HG03280 (cell line): Measurements from ENCODE around the gene CASD1.

ENCODE experiments used
- ATAC-seq: cut with Tn5 transposase; IDR thresholded peaks from one replicate; pipeline ENCODE4 v1.9.1; 2021; ENCODE audit warnings: mild to moderate bottlenecking, moderate library complexity; ENCODE audit not compliant: unreplicated experiment

The CASD1 gene

GRCh38 chr7:94509264-94509886 is at the start of gene CASD1:
CASD1 (plus strand) TSS chr7:94509809; CDS start chr7:94510085, 276 bp downstream.
- ATAC-seq = peak; percentile 59

- no peak for ATAC-seq
These were observed 43.1 kb upstream of the CASD1 start for GRCh38 chr7:94466516-94466915.

GRCh38 chr7:94471604-94472003 is 38.0 kb upstream of the CASD1 start:
- ATAC-seq = no peak

- ATAC-seq = no peak
These were observed 37.0 kb upstream of the CASD1 start for GRCh38 chr7:94472608-94473007.

GRCh38 chr7:94476251-94476840 is 33.3 kb upstream of the CASD1 start:
- no peak for ATAC-seq

GRCh38 chr7:94477878-94478277 is 31.7 kb upstream of the CASD1 start:
- ATAC-seq = no peak

GRCh38 chr7:94478648-94479214 is 30.9 kb upstream of the CASD1 start:
- ATAC-seq = no peak

GRCh38 chr7:94481279-94481678 is 28.3 kb upstream of the CASD1 start:
- ATAC-seq = no peak

GRCh38 chr7:94482796-94483195 is 26.8 kb upstream of the CASD1 start:
- no peak for ATAC-seq

GRCh38 chr7:94483843-94484242 is 25.8 kb upstream of the CASD1 start:
- ATAC-seq = no peak

GRCh38 chr7:94486216-94486615 is 23.4 kb upstream of the CASD1 start:
- ATAC-seq = no peak

GRCh38 chr7:94491410-94491809 is 18.2 kb upstream of the CASD1 start:
- no peak for ATAC-seq

GRCh38 chr7:94492601-94493000 is 17.0 kb upstream of the CASD1 start:
- peak; percentile 98 for ATAC-seq

GRCh38 chr7:94497874-94498670 is 11.5 kb upstream of the CASD1 start:
- no peak for ATAC-seq

- ATAC-seq = no peak
These were observed 10.7 kb upstream of the CASD1 start for GRCh38 chr7:94498918-94499317.

GRCh38 chr7:94507462-94507861 is 2.1 kb upstream of the CASD1 start:
- ATAC-seq = no peak

GRCh38 chr7:94507962-94508361 is 1.6 kb upstream of the CASD1 start:
- ATAC-seq = no peak

- peak; percentile 76 for ATAC-seq
These were observed 425 bp downstream of the CASD1 start for GRCh38 chr7:94509887-94510581.

GRCh38 chr7:94510582-94511496 is 1.2 kb downstream of the CASD1 start:
- ATAC-seq = peak; percentile 26

- no peak for ATAC-seq
These were observed 2.1 kb downstream of the CASD1 start for GRCh38 chr7:94511718-94512117.
